Measurements from ENCODE around the gene SHC3. TPM values are rescaled to one million over a fixed set of nuclear protein-coding genes. Genes with fewer than 3 reads are reported as not detected.

Gene SHC3
- total and polyA plus RNA-seq, 2 donors (not counting 1 experiment from before 2014, with no cell fraction given) = 1.7 to 16.2 TPM

- TF ChIP-seq, protein P1, sequence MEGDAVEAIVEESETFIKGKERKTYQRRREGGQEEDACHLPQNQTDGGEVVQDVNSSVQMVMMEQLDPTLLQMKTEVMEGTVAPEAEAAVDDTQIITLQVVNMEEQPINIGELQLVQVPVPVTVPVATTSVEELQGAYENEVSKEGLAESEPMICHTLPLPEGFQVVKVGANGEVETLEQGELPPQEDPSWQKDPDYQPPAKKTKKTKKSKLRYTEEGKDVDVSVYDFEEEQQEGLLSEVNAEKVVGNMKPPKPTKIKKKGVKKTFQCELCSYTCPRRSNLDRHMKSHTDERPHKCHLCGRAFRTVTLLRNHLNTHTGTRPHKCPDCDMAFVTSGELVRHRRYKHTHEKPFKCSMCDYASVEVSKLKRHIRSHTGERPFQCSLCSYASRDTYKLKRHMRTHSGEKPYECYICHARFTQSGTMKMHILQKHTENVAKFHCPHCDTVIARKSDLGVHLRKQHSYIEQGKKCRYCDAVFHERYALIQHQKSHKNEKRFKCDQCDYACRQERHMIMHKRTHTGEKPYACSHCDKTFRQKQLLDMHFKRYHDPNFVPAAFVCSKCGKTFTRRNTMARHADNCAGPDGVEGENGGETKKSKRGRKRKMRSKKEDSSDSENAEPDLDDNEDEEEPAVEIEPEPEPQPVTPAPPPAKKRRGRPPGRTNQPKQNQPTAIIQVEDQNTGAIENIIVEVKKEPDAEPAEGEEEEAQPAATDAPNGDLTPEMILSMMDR (conservative IDR thresholded peaks at IDR 0.05 in 1 of 2, IDR thresholded peaks at IDR 0.05 in 1 of 2; ENCODE audit: low read depth in 1 of 2, low read length in 2 of 2) = no peak
- TF ChIP-seq EZH2 (IDR thresholded peaks at IDR 0.05; ENCODE audit: low read length, missing control alignments) = no peak
- DNase-seq (ENCODE audit: low read depth in 2 of 2) = no peak
- Histone ChIP-seq H3K4me1 (ENCODE audit: control insufficient read depth, extremely low read depth, insufficient read depth, low read length) (peaks cover 12% of the 10 kb centered on the region), H3K27me3 (ENCODE audit: control insufficient read depth, insufficient read depth, low read length) (no peaks in the 10 kb centered on the region), H2AFZ (ENCODE audit: low read length) (no peak overlapping the region), H4K20me1 (ENCODE audit: control insufficient read depth, extremely low read depth, insufficient read depth, low read length) (no peaks in the 10 kb centered on the region), H3K9me3 (ENCODE audit: control insufficient read depth, insufficient read depth, low read depth, low read length) (no peaks in the 10 kb centered on the region), H3K36me3 (ENCODE audit: control insufficient read depth, insufficient read depth, low read length) (no peaks in the 10 kb centered on the region), H3K27ac (ENCODE audit: insufficient read depth, low read length) (no peak overlapping the region), H3K79me2 (ENCODE audit: control insufficient read depth, insufficient read depth, low read length) (no peaks in the 10 kb centered on the region), H3K4me3 (replicated peaks in 1 of 4; ENCODE audit: control extremely low read depth in 1 of 4, insufficient read depth in 1 of 4, low read depth in 3 of 4, low read length in 4 of 4) (no peak overlapping the region), H3K9ac (ENCODE audit: insufficient read depth, low read length) (no peak overlapping the region), H3K4me2 (ENCODE audit: extremely low read depth, insufficient read depth, low read length) (no peak overlapping the region)
Observed at GRCh38 chr9:89036891-89037290, 141.7 kb downstream of the SHC3 start.

- Histone ChIP-seq H2AFZ (ENCODE audit: low read length) (no peak overlapping the region), H4K20me1 (ENCODE audit: control insufficient read depth, extremely low read depth, insufficient read depth, low read length) (no peaks in the 10 kb centered on the region), H3K79me2 (ENCODE audit: control insufficient read depth, insufficient read depth, low read length) (no peaks in the 10 kb centered on the region), H3K4me3 (replicated peaks in 1 of 4; ENCODE audit: control extremely low read depth in 1 of 4, insufficient read depth in 1 of 4, low read depth in 3 of 4, low read length in 4 of 4) (no peak overlapping the region), H3K9me3 (ENCODE audit: control insufficient read depth, insufficient read depth, low read depth, low read length) (no peaks in the 10 kb centered on the region), H3K4me2 (ENCODE audit: extremely low read depth, insufficient read depth, low read length) (no peak overlapping the region), H3K4me1 (ENCODE audit: control insufficient read depth, extremely low read depth, insufficient read depth, low read length) (peaks cover 12% of the 10 kb centered on the region), H3K36me3 (ENCODE audit: control insufficient read depth, insufficient read depth, low read length) (no peaks in the 10 kb centered on the region), H3K27ac (ENCODE audit: insufficient read depth, low read length) (no peak overlapping the region), H3K27me3 (ENCODE audit: control insufficient read depth, insufficient read depth, low read length) (no peaks in the 10 kb centered on the region), H3K9ac (ENCODE audit: insufficient read depth, low read length) (no peak overlapping the region)
- DNase-seq (ENCODE audit: low read depth in 2 of 2) = peak in 1 of 2 donors; percentile 38
- no peak for TF ChIP-seq EZH2 (IDR thresholded peaks at IDR 0.05; ENCODE audit: low read length, missing control alignments)
- TF ChIP-seq, protein P1 (conservative IDR thresholded peaks at IDR 0.05 in 1 of 2, IDR thresholded peaks at IDR 0.05 in 1 of 2; ENCODE audit: low read depth in 1 of 2, low read length in 2 of 2) = no peak
Observed at GRCh38 chr9:89036383-89036782, 142.2 kb downstream of the SHC3 start.

DNA sequence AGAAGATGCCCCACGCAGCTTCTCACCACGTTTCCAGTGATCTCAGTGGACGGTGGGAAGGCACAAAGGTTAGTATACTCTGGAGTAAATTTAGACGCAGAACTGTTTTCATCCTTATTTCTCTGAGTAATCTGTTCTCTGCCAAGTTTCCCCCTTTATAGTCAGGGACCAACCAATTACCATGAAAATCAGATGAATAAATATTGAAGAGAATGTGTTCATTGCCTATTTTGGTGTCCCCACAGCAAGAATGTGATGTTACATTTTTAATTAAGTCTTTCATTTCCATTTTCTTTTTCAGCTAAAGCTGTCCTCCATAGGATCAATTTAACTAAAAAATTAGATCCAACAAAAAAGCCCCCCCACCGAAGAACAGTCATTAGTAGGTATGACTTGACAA lies 146.0 kb downstream of the SHC3 start:
- no peak overlapping the region for H3K27ac ChIP-seq (ENCODE audit: insufficient read depth, low read length)
- TF ChIP-seq, protein P1 (conservative IDR thresholded peaks at IDR 0.05 in 1 of 2, IDR thresholded peaks at IDR 0.05 in 1 of 2; ENCODE audit: low read depth in 1 of 2, low read length in 2 of 2) = no peak
- TF ChIP-seq EZH2 (IDR thresholded peaks at IDR 0.05; ENCODE audit: low read length, missing control alignments) = no peak
- H2AFZ ChIP-seq (ENCODE audit: low read length) = no peak overlapping the region
- H3K4me3 ChIP-seq (replicated peaks in 1 of 4; ENCODE audit: control extremely low read depth in 1 of 4, insufficient read depth in 1 of 4, low read depth in 3 of 4, low read length in 4 of 4) = no peak overlapping the region
- H3K36me3 ChIP-seq (ENCODE audit: control insufficient read depth, insufficient read depth, low read length) = no peaks in the 10 kb centered on the region
- H3K4me1 ChIP-seq (ENCODE audit: control insufficient read depth, extremely low read depth, insufficient read depth, low read length) = no peaks in the 10 kb centered on the region
- no peaks in the 10 kb centered on the region for H3K27me3 ChIP-seq (ENCODE audit: control insufficient read depth, insufficient read depth, low read length)
- DNase-seq (ENCODE audit: low read depth in 2 of 2) = no peak
- H4K20me1 ChIP-seq (ENCODE audit: control insufficient read depth, extremely low read depth, insufficient read depth, low read length) = no peaks in the 10 kb centered on the region
- H3K4me2 ChIP-seq (ENCODE audit: extremely low read depth, insufficient read depth, low read length) = no peak overlapping the region
- no peak overlapping the region for H3K9ac ChIP-seq (ENCODE audit: insufficient read depth, low read length)
- no peaks in the 10 kb centered on the region for H3K79me2 ChIP-seq (ENCODE audit: control insufficient read depth, insufficient read depth, low read length)
- no peaks in the 10 kb centered on the region for H3K9me3 ChIP-seq (ENCODE audit: control insufficient read depth, insufficient read depth, low read depth, low read length)
